H1 (cell line): ENCODE results near the gene SH3BP2. TPM values are rescaled to one million over a fixed set of nuclear protein-coding genes. Genes with fewer than 3 reads are reported as not detected.

ENCODE experiments used
- CTCF ChIA-PET: fragments of 300-600 bp; sonication (Branson Sonifier 250); formaldehyde crosslinking; loops from one replicate; lab custom pipeline; 2021; ENCODE audit not compliant: partially characterized antibody; lab: Charles Lee
- POLR2A ChIA-PET: fragments of 300-600 bp; sonication (Branson Sonifier 250); formaldehyde crosslinking; loops from one replicate; lab custom pipeline; 2021; ENCODE audit warnings: inconsistent platforms; ENCODE audit not compliant: partially characterized antibody; lab: Charles Lee
- DNase-seq, 2 experiments: peaks; one replicate each; pipeline versions ENCODE4 v3.0.0 to v3.0.0-alpha.2; 2010 to 2022; ENCODE audit warnings: low spot score in 2 of 2, low read depth in 1 of 2, mixed read lengths in 1 of 2
- FAIRE-seq: peaks from 2 replicates; lab custom pipeline; 2011; peaks lifted over from hg19 to GRCh38; lab: Jason Lieb, UNC
- H2AFZ ChIP-seq: 2 replicates; pipeline ENCODE4 v1.8.1; 2012; ENCODE audit warnings: low read length, inconsistent platforms
- H2AK5ac ChIP-seq: 2 replicates; pipeline ENCODE4 v1.6.1; 2013; ENCODE audit warnings: low read depth, low read length
- H2BK120ac ChIP-seq: replicated peaks from 2 replicates; pipeline ENCODE3; 2013; ENCODE audit warnings: low read depth, low read length, inconsistent platforms
- H2BK12ac ChIP-seq: 2 replicates; pipeline ENCODE4 v1.6.1; 2013; ENCODE audit warnings: low read depth, low read length
- H2BK15ac ChIP-seq: 2 replicates; pipeline ENCODE4 v1.6.1; 2013; ENCODE audit warnings: low read length
- H2BK20ac ChIP-seq: 2 replicates; pipeline ENCODE4 v1.6.1; 2013; ENCODE audit warnings: low read length
- H2BK5ac ChIP-seq: 2 replicates; pipeline ENCODE4 v1.6.1; 2013; ENCODE audit warnings: low read depth, low read length
- H3K14ac ChIP-seq: 2 replicates; pipeline ENCODE4 v1.6.1; 2013; ENCODE audit warnings: inconsistent platforms; ENCODE audit not compliant: insufficient read length
- H3K18ac ChIP-seq: 2 replicates; pipeline ENCODE4 v1.6.1; 2013; ENCODE audit warnings: low read length; ENCODE audit errors: extremely low read depth
- H3K23ac ChIP-seq: 2 replicates; pipeline ENCODE4 v1.6.1; 2013; ENCODE audit warnings: inconsistent platforms; ENCODE audit not compliant: insufficient read length
- H3K23me2 ChIP-seq: 2 replicates; pipeline ENCODE4 v1.6.1; 2013; ENCODE audit warnings: low read depth, low read length
- H3K27ac ChIP-seq: 2 replicates; pipeline ENCODE4 v1.6.1; 2011; ENCODE audit warnings: low read depth, low read length, inconsistent platforms
- H3K27me3 ChIP-seq, 4 experiments: replicated peaks in 1 of 4; 1 replicate in 1 of 4; 2 replicates in 3 of 4; pipeline versions ENCODE4 v1.6.1 to v1.8.1; 2011 to 2013; ENCODE audit warnings: low read length in 3 of 4, mild to moderate bottlenecking in 3 of 4, inconsistent platforms in 2 of 4, mixed read lengths in 2 of 4, moderate library complexity in 1 of 4; ENCODE audit not compliant: control insufficient read depth in 3 of 4, insufficient read depth in 3 of 4; ENCODE audit errors: extremely low read depth in 1 of 4
- H3K36me3 ChIP-seq, 4 experiments: 2 replicates each; pipeline versions ENCODE4 v1.6.1 to v1.8.1; 2011 to 2013; ENCODE audit warnings: mild to moderate bottlenecking in 4 of 4, low read length in 3 of 4, moderate library complexity in 2 of 4, control low read depth in 1 of 4, inconsistent platforms in 1 of 4; ENCODE audit not compliant: insufficient read depth in 4 of 4, control insufficient read depth in 2 of 4
- H3K4ac ChIP-seq: replicated peaks from 2 replicates; pipeline ENCODE3; 2013; ENCODE audit warnings: low read length, low read depth, mixed read lengths, inconsistent platforms; ENCODE audit not compliant: insufficient read length
- H3K4me1 ChIP-seq, 4 experiments: replicated peaks in 1 of 4; 1 replicate in 1 of 4; 2 replicates in 3 of 4; pipeline versions ENCODE4 v1.6.1 to v1.8.1; 2011 to 2013; ENCODE audit warnings: low read length in 3 of 4, inconsistent platforms in 2 of 4, mixed read lengths in 1 of 4; ENCODE audit not compliant: insufficient read depth in 4 of 4, control insufficient read depth in 3 of 4
- H3K4me2 ChIP-seq, 2 experiments: 2 replicates each; pipeline versions ENCODE4 v1.6.1 to v1.8.1; 2011 to 2013; ENCODE audit warnings: low read depth in 2 of 2, low read length in 2 of 2, control low read depth in 1 of 2, inconsistent platforms in 1 of 2, mild to moderate bottlenecking in 1 of 2; ENCODE audit not compliant: insufficient read depth in 1 of 2
- H3K4me3 ChIP-seq, 4 experiments: fragments of 200-600, 300-600 bp in 1 of 4; sonication (generic), shearing (Covaris generic), sonication (Bioruptor Twin) in 1 of 4; 2 replicates each; pipeline versions ENCODE4 v1.5.1 to v1.8.1; 2011 to 2016; ENCODE audit warnings: low read length in 4 of 4, low read depth in 3 of 4, control low read depth in 2 of 4, inconsistent platforms in 2 of 4, mild to moderate bottlenecking in 2 of 4, mixed read lengths in 1 of 4, moderate library complexity in 1 of 4; ENCODE audit not compliant: insufficient read depth in 2 of 4; ENCODE audit errors: extremely low read depth in 1 of 4
- H3K56ac ChIP-seq: replicated peaks from 2 replicates; pipeline ENCODE3; 2013; ENCODE audit warnings: low read depth, mild to moderate bottlenecking, mixed read lengths, low read length, inconsistent platforms; ENCODE audit not compliant: insufficient read length
- H3K79me1 ChIP-seq: 2 replicates; pipeline ENCODE4 v1.6.1; 2013; ENCODE audit warnings: low read depth, low read length, control low read depth
- H3K79me2 ChIP-seq, 2 experiments: 2 replicates each; pipeline versions ENCODE4 v1.6.1 to v1.8.1; 2012 to 2013; ENCODE audit warnings: low read length in 2 of 2, mild to moderate bottlenecking in 2 of 2, inconsistent platforms in 1 of 2; ENCODE audit not compliant: insufficient read depth in 2 of 2, control insufficient read depth in 1 of 2
- H3K9ac ChIP-seq, 4 experiments: replicated peaks in 1 of 4; 1 replicate in 1 of 4; 2 replicates in 3 of 4; pipeline versions ENCODE4 v1.6.1 to v1.8.1; 2011 to 2013; ENCODE audit warnings: low read depth in 3 of 4, low read length in 3 of 4, control low read depth in 2 of 4, mild to moderate bottlenecking in 2 of 4, moderate library complexity in 2 of 4, inconsistent platforms in 1 of 4; ENCODE audit errors: extremely low read depth in 1 of 4
- H3K9me3 ChIP-seq, 2 experiments: 2 replicates each; pipeline versions ENCODE4 v1.6.1 to v1.8.1; 2012 to 2013; ENCODE audit warnings: mild to moderate bottlenecking in 2 of 2, moderate library complexity in 2 of 2, control low read depth in 1 of 2, inconsistent platforms in 1 of 2, low read depth in 1 of 2, low read length in 1 of 2, mixed read lengths in 1 of 2; ENCODE audit not compliant: insufficient read depth in 2 of 2
- H4K20me1 ChIP-seq, 2 experiments: replicated peaks in 1 of 2; 2 replicates each; pipeline versions ENCODE3 to v1.8.1; 2011 to 2013; ENCODE audit warnings: inconsistent platforms in 2 of 2, low read length in 2 of 2, mild to moderate bottlenecking in 1 of 2; ENCODE audit not compliant: insufficient read depth in 2 of 2, control insufficient read depth in 1 of 2
- H4K5ac ChIP-seq: 2 replicates; pipeline ENCODE4 v1.6.1; 2013; ENCODE audit warnings: low read length, low read depth, mixed read lengths, inconsistent platforms; ENCODE audit not compliant: insufficient read length
- H4K8ac ChIP-seq: 2 replicates; pipeline ENCODE4 v1.8.0; 2013; ENCODE audit warnings: mild to moderate bottlenecking, moderate library complexity, low read length, inconsistent platforms; ENCODE audit not compliant: insufficient read depth; ENCODE audit errors: extremely low read depth
- H4K91ac ChIP-seq: replicated peaks from 2 replicates; pipeline ENCODE3; 2013; ENCODE audit warnings: low read length, mixed read lengths, inconsistent platforms; ENCODE audit not compliant: insufficient read length
- BCL11A ChIP-seq, 2 experiments: IDR thresholded peaks; one replicate each; pipeline ENCODE4 v1.6.1; 2011; ENCODE audit warnings: low read depth in 2 of 2, low read length in 2 of 2, mild to moderate bottlenecking in 2 of 2
- NRF1 ChIP-seq: IDR thresholded peaks from 2 replicates; pipeline ENCODE4 v1.6.1; 2011; ENCODE audit warnings: mild to moderate bottlenecking, low read depth, low read length, improper control_type of control experiment
- RAD21 ChIP-seq, 2 experiments: IDR thresholded peaks in 1 of 2; conservative IDR thresholded peaks in 1 of 2; 2 replicates each; pipeline ENCODE4 v1.6.1; 2011; ENCODE audit warnings: low read depth in 2 of 2, low read length in 2 of 2, improper control_type of control experiment in 1 of 2, inconsistent platforms in 1 of 2, mild to moderate bottlenecking in 1 of 2, moderate library complexity in 1 of 2
- RXRA ChIP-seq: IDR thresholded peaks from 2 replicates; pipeline ENCODE4 v1.6.1; 2011; ENCODE audit warnings: low read depth, mild to moderate bottlenecking, low read length, moderate library complexity; ENCODE audit not compliant: insufficient read depth
- WGBS, 2 experiments: shearing (Covaris generic) in 1 of 2; methylation state at CpG; one replicate each; pipeline versions ENCODE4 v1.1.6 to v1.1.7; 2013 to 2015; ENCODE audit warnings: low lambda C conversion rate in 2 of 2, mixed read lengths in 2 of 2, inconsistent platforms in 1 of 2, low coverage in 1 of 2, missing lambda C conversion rate in 1 of 2; ENCODE audit not compliant: insufficient replicate concordance in 2 of 2, insufficient coverage in 1 of 2, insufficient read length in 1 of 2; ENCODE audit errors: extremely low coverage in 1 of 2, missing lambda C conversion rate in 1 of 2; 5-methylcytosine and 5-hydroxymethylcytosine counted together
- polyA plus RNA-seq, 7 experiments: library from polyadenylated mRNA; depleted of rRNA in 3 of 7; stranded (reverse) in 5 of 7; unstranded in 2 of 7; fragments of >200 nt in 5 of 7; fragments of 200-250 nt in 2 of 7; gene quantifications; 1 replicate in 5 of 7; 2 replicates in 1 of 7; 4 replicates in 1 of 7; pipeline versions ENCODE4 v1.2.1 to v1.2.3, GENCODE V29; 2011 to 2013; ENCODE audit warnings: missing spikeins in 2 of 7, mixed read lengths in 2 of 7
- total RNA-seq: library from RNA; stranded (reverse); fragmentation: NEBNext Ultra II Directional; extraction: Animal tissue kit (Norgen Biotek cat#: 25700); gene quantifications from 2 replicates; pipeline ENCODE4 v1.2.1, GENCODE V29; 2021

The SH3BP2 gene
- total and polyA plus RNA-seq, 2 of the 8 experiments (the other 6 are each of a cell fraction or from before 2014, with no cell fraction given): 27.4 to 31.4 TPM

DNA sequence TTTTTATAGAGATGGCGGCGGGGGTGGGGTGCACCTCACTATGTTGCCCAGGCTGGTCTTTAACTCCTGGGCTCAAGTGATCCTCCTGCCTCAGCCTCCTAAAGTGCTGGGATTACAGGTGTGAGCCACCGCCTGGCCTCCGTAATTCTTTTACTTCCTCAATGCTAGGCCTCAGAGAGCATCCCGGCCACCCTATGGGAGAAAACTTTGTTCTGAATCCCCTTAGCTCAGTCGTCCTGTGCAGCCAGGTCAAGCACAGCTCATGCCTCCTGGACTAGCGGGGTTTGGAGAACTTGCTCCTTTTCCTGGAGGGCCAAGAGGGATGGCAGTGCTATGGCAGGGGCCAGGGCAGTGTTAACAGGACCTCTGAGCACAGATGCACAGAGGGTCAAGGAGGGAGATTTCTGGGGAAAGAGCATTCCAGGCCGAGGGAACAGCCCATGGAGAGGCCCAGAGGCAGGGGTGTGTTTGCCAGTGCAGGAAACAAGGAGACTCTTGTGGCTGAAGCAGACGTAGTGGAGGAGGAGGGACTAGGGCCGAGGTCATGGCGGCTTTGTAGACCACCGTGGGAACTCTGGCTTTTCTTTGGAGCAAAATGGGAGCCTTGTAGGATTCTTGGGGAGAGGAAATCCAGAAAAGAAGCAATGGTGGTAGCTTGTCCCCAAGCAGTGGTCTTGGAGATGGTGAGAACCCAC, 26.9 kb upstream of the SH3BP2 start:
- ChIA-PET CTCF (interaction anchor here (1.1 to 2.5 kb wide), 4 partner anchors 14 to 164 kb away, joined by 4 to 6 read pairs (median 5); no protein-coding TSS in a partner anchor), POLR2A (interaction anchor here (1.0 to 6.7 kb wide), 3 partner anchors 53 to 178 kb away, joined by 3 to 29 read pairs (median 3); no protein-coding TSS in a partner anchor)
- 0 out of 7 replicates have a peak, but pooled peaks cover 0 to 2% (median under 1%) of the 10 kb centered on the region in 4 experiments for H3K27me3 ChIP-seq
- H2AFZ ChIP-seq: no peak overlapping the region
- H2BK120ac ChIP-seq: no peak overlapping the region
- no peak overlapping the region for H3K23ac ChIP-seq
- H3K56ac ChIP-seq: no peak overlapping the region
- no peak overlapping the region for H3K18ac ChIP-seq
- no peaks in the 10 kb centered on the region for H3K36me3 ChIP-seq
- no peak overlapping the region for H4K5ac ChIP-seq
- H3K4me3 ChIP-seq: no peak overlapping the region
- H3K23me2 ChIP-seq: no peaks in the 10 kb centered on the region; the same call in 1 of the 2 replicates
- H4K8ac ChIP-seq: no peak overlapping the region
- WGBS, 2 experiments: 95% methylated on average over 12 of the region's 12 CpGs; no CpG with 5 or more reads in 1 of the 2 experiments
- H3K27ac ChIP-seq: no peak overlapping the region
- H3K4ac ChIP-seq: no peak overlapping the region
- FAIRE-seq: no peak
- no peak overlapping the region for H2BK15ac ChIP-seq
- no peak overlapping the region for H2BK5ac ChIP-seq
- H3K4me1 ChIP-seq: peaks cover 0 to 7% (median 6%) of the 10 kb centered on the region in 4 experiments; a peak in 6 of 7 replicates
- no peaks in the 10 kb centered on the region for H4K20me1 ChIP-seq
- no peak overlapping the region for H2AK5ac ChIP-seq
- H4K91ac ChIP-seq: no peak overlapping the region
- no peak overlapping the region for H3K9ac ChIP-seq
- 0 out of 2 replicates have a peak overlapping the region, but pooled peaks have one; percentile 6 for H2BK20ac ChIP-seq
- H3K79me2 ChIP-seq: no peaks in the 10 kb centered on the region
- H3K9me3 ChIP-seq: no peaks in the 10 kb centered on the region
- TF ChIP-seq RXRA: no peak
- no peak for TF ChIP-seq BCL11A (IDR thresholded peaks at IDR 0.05; ENCODE audit: low read depth in 2 of 2, low read length in 2 of 2)
- TF ChIP-seq RAD21 (IDR thresholded peaks at IDR 0.05 in 1 of 2, conservative IDR thresholded peaks at IDR 0.05 in 1 of 2; ENCODE audit: low read depth in 2 of 2, low read length in 2 of 2): no peak
- no peak for TF ChIP-seq NRF1
- TF ChIP-seq, all 59 proteins: peak for 0
- Histone ChIP-seq H3K4me2 (no peak overlapping the region), H3K14ac (no peak overlapping the region), H3K79me1 (no peaks in the 10 kb centered on the region), H2BK12ac (no peak overlapping the region)
- no peak for DNase-seq
